ENCODE data around the gene TBCB.
A peak's percentile ranks its signal among the peaks of the same experiment; 100 is the strongest.
"Not testable (repeated sequence)": the region's sequence is repeated elsewhere in the genome, so short reads cannot be mapped to it uniquely, and the experiment has no call there.

Gene TBCB

GRCh38 chr19:36103040-36103626 is 12.1 kb upstream of the TBCB start:
- DNase-seq, result no peak

- no peak for DNase-seq
Measured at GRCh38 chr19:36103842-36104552, 11.3 kb upstream of the TBCB start.

DNA sequence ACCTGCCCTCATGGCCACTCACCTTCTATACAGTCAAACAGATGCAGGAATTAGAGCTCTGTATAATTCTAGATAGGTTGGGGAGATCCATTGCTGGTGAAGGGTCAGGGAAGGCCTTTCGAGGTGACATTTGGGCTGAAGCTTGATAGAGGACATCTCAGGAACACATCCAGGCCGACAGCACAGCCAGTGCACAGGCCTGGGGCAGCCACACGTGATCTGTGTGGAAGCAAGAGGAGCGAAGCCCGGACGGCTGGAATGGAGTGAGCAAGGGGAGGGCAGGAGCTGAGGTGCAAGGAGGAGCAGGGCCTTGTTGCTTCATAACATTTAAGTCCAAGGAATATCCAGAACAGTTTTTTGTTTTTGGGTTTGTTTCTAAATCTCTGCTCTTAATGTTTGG is 8.8 kb upstream of the TBCB start:
- DNase-seq, result no peak

DNA sequence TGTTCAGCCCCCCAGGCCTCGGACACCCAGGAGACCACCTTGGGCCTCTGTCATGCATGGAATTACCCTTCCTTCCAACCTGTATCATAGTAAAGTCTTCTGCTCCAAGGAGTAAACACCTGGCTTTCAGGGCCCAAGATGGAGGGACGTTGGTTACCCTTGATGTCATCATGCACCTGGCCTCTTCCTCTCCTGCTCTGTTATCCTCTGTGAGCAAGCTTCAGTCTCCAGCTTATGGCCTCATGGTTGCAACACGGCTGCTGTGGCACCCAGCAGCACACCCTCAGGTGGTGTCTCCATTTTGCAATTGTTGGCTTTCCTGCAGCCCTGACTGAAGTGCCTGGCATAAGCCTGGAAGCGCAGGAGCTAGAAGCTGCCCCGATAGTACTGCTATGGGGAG is 8.3 kb upstream of the TBCB start:
- DNase-seq, result no peak

DNA sequence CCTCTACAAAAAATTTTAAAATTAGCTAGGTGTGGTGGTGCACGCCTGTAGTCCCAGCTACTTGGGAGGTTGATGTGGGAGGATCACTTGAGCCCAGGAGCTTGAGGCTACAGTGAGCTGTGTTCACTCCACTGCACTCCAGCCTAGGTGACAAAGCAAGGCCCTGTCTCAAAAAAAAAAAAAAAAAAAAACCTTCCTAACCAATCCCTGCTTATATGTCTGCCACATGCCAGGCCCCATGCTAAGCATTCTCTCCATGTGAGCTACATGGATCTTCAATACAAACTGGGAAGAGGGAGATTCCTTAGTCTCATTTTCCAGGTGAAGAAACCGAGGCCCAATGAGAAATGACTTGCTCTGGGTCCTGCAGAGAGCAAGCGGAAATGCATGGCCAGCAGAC is 6.6 kb upstream of the TBCB start:
- DNase-seq, result no peak

DNA sequence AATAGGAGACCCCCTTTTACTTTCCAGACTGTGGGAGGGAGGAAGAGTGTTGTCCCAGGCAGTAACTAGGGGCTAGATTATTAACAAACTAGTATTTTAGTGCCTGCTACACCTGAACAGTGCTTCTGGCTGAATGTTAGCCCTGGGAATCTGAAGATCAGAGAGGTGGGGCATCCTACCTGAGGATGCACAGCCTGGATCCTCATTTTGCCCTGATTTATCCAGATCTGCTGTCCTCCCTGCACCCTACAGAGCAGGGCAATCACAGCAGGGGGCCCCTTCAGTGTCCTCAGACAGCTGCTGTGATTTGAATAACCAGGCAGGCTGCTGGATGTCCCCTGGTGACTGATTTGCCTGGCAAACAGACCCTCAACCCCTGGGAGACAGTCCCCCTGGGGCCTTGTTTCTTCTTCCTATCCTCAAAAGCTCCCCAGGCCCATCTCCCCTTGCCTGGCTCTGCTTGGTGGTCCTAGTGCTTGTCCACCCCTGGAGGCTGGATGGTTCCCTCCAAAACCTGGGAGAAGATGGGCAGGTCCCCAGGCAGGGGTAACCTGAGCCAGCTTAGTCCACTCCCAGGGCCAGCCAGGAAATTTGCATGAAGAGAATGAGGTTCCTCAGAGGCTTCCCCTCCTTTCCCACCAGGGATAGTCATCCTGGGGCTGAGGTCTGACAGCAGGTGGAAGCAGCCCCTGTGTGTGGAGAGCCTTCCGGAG is 4.6 kb upstream of the TBCB start, which contains the start of gene OVOL3:
Gene OVOL3 (plus strand): TSS at position 657 of the 713 bp plus-strand sequence. CDS start 60 bp downstream, outside the sequence.
- DNase-seq, result no peak

GRCh38 chr19:36111200-36111539 is 4.1 kb upstream of the TBCB start:
- no peak for DNase-seq

DNA sequence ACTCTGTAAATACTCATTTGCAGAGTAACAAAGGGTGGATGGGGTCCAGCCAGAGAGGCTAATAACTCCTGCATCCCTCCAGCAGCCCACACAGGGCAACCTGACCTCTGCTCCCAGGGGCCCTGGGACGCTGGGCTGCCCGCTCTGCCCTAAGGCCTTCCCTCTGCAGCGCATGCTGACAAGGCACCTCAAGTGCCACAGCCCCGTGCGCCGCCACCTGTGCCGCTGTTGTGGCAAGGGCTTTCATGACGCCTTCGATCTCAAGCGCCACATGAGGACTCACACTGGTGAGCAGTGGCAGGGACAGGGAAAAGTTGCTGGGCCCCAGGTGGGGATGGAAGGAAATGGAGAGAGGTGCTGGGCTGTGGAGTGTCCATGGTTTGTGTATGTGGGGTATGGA is 2.6 kb upstream of the TBCB start:
- DNase-seq, result no peak

- no peak for DNase-seq
Measured at GRCh38 chr19:36113425-36113824, 1.8 kb upstream of the TBCB start.

DNA sequence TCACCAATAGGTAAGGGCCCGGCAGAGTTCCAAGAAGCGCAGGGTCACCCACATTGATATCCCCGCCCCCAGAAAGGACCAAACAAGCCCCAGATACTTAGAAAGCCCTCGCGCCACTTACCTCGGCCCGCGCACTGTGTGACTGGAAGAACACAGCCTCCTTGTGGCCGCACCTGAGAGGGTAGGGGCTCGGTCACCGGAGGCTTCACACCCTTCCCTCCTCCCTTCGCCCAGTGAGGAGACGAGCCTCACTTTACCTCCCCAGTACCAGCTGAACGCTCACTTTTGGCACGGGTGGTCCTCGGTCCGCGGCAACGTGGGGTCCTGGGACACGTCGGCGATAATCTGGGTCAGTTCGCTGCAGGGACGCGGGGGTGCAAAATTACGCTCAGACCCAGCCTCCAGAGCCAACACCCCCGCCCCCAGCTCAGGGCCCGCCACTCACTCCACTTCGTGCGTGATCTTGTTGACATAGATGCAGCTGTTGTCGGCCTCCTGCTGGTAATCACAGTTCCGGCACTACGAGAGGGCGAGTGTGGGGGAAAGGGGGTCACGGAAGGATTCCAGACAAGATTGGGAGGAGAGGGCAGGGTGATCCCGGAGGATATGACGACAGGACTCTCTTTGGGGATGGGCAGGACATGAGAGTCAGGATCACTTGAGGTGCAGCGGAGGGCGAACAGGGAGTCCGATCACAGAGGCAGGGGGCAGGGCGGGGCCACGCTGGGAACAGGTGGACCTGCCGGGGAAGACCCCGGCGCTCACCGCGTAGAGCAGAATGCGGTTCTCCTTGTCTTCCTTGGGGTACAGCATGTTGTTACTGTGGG is 1.2 kb upstream of the TBCB start:
- peak; percentile 17 to 36 for DNase-seq

- DNase-seq, result peak; percentile 99
Measured at GRCh38 chr19:36114721-36115452, 381 bp upstream of the TBCB start, which contains the start of gene POLR2I. Gene POLR2I, minus strand, starts transcription at chr19:36114875. Its CDS starts 19 bp downstream, at chr19:36114856.

- no peak for DNase-seq
Measured at GRCh38 chr19:36116344-36116637, 1.0 kb downstream of the TBCB start.

GRCh38 chr19:36120092-36120983 is 5.1 kb downstream of the TBCB start:
- peak; percentile 59 to 80 for DNase-seq

- DNase-seq, result no peak
Measured at GRCh38 chr19:36120984-36121358, 5.7 kb downstream of the TBCB start.

- no peak for DNase-seq
Measured at GRCh38 chr19:36121486-36122124, 6.3 kb downstream of the TBCB start.

DNA sequence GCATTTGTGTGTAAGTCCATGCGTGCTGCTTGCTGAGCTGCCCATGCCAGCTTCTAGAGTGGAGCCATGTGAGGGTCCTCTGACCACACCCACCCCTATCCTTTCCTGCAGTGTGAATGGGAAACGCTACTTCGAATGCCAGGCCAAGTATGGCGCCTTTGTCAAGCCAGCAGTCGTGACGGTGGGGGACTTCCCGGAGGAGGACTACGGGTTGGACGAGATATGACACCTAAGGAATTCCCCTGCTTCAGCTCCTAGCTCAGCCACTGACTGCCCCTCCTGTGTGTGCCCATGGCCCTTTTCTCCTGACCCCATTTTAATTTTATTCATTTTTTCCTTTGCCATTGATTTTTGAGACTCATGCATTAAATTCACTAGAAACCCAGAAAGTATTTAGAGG is 10.3 kb downstream of the TBCB start:
- DNase-seq, result no peak

GRCh38 chr19:36128392-36128736 is 13.1 kb downstream of the TBCB start:
- no peak for DNase-seq

GRCh38 chr19:36131221-36131620 is 16.0 kb downstream of the TBCB start:
- not testable (repeated sequence) for DNase-seq

- not testable (repeated sequence) for DNase-seq
Measured at GRCh38 chr19:36134867-36135266, 19.6 kb downstream of the TBCB start.

DNA sequence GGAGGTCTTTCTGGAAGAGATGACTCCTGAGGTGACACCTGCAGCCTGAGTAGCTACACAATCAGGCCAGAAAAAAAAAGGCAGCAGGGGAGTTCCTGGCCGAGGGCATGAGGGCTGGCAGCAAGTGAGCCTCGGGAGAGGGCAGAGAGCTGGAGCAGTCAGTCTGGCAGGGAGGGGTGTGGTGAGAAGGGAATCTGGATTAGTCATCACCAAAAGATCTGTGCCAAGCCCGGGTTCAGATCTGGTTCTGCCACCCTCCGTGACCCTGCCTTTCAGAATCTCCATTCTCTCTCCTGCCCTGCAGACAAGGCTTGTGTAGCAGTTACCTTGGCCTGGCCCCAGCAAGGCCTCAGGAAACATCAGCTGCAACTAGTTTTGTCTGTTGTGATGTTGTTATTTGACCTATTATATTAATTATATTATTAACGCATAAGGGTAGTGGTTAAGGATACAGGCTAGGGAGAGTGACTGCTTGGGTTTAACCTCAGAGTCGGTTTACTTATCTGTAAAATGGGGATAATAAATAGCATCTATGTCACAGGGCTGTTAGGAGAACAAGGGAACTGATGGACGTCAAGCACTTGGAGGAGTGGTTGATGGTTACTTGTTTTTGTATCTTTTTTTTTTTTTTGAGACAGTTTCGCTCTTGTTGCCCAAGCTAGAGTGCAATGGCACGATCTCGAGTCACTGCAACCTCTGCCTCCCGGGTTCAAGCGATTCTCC is 21.9 kb downstream of the TBCB start:
- DNase-seq, result no peak

DNA sequence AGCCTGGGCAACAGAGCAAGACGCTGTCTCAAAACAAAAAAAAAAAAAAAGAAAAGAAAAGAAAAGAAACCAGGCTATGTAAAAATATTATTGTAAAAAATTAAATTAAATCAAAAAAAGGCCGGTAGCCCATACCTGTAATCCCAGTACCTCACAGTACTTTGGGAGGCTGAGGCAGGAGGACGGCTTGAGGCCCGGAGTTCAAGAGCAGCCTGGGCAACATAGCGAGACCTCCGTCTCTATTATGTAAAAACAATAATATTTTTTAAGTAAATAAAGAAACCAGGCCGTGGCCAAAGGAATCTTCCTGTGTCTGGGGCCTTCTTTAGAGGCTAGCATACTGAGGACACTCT is 23.8 kb downstream of the TBCB start:
- no peak for DNase-seq
